Measurements from ENCODE around the gene STAT5B.

Gene STAT5B

DNA sequence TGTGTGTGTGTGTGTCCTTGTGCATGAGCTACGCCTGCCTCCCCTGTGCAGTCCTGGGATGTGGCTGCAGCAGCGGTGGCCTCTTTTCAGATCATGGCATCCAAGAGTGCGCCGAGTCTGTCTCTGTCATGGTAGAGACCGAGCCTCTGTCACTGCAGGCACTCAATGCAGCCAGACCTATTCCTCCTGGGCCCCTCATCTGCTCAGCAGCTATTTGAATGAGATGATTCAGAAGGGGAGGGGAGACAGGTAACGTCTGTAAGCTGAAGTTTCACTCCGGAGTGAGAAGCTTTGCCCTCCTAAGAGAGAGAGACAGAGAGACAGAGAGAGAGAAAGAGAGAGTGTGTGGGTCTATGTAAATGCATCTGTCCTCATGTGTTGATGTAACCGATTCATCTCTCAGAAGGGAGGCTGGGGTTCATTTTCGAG lies 34.6 kb upstream of the STAT5B start:
- Histone ChIP-seq H3K9me3 (ENCODE audit: control insufficient read depth, low read length) (no peaks in the 10 kb centered on the region), H3K9ac (no peak overlapping the region), H3K4me1 (no peaks in the 10 kb centered on the region), H3K4me3 (ENCODE audit: low read depth, low read length) (no peak overlapping the region), H3K27me3 (ENCODE audit: control insufficient read depth, insufficient read depth, low read length) (no peaks in the 10 kb centered on the region), H3K36me3 (ENCODE audit: control insufficient read depth, insufficient read depth, low read length) (no peaks in the 10 kb centered on the region), H3K27ac (no peak overlapping the region), H2AFZ (no peak overlapping the region), H3K4me2 (ENCODE audit: low read length) (no peak overlapping the region), H3K79me2 (no peaks in the 10 kb centered on the region)
- TF ChIP-seq, protein P1, sequence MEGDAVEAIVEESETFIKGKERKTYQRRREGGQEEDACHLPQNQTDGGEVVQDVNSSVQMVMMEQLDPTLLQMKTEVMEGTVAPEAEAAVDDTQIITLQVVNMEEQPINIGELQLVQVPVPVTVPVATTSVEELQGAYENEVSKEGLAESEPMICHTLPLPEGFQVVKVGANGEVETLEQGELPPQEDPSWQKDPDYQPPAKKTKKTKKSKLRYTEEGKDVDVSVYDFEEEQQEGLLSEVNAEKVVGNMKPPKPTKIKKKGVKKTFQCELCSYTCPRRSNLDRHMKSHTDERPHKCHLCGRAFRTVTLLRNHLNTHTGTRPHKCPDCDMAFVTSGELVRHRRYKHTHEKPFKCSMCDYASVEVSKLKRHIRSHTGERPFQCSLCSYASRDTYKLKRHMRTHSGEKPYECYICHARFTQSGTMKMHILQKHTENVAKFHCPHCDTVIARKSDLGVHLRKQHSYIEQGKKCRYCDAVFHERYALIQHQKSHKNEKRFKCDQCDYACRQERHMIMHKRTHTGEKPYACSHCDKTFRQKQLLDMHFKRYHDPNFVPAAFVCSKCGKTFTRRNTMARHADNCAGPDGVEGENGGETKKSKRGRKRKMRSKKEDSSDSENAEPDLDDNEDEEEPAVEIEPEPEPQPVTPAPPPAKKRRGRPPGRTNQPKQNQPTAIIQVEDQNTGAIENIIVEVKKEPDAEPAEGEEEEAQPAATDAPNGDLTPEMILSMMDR (IDR thresholded peaks at IDR 0.05) = no peak

DNA sequence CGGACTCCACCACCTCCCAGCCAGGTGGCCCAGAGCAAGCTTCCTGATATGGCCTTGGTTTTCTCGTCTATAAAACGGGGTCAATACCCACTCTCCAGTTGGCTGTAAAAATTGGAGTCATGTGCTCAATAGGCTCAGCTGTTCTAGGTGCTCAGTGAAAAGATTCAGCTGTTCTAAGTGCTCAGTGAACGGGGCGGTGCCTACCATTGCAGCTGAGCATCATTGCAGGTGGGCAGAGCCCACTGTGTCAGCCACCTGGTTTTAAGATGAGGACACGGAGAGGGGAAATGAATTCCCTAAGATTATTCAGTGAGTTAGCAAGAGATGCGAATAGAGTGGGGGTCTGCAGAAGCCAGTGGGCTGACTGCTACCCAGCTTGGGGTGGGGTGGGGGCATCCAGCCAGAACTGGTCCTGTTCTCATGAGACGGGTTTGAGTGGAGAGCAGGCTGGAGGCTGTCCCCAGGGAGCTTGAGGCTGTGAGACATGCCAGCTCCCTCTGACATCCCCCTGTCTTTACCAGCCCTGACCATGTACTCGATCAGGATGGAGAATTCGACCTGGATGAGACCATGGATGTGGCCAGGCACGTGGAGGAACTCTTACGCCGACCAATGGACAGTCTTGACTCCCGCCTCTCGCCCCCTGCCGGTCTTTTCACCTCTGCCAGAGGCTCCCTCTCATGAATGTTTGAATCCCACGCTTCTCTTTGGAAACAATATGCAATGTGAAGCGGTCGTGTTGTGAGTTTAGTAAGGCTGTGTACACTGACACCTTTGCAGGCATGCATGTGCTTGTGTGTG lies 34.0 kb upstream of the STAT5B start:
- H3K36me3 ChIP-seq (ENCODE audit: control insufficient read depth, insufficient read depth, low read length) = no peaks in the 10 kb centered on the region
- H3K27ac ChIP-seq = no peak overlapping the region
- no peak overlapping the region for H3K4me3 ChIP-seq (ENCODE audit: low read depth, low read length)
- TF ChIP-seq, protein P1 (IDR thresholded peaks at IDR 0.05) = no peak
- H3K27me3 ChIP-seq (ENCODE audit: control insufficient read depth, insufficient read depth, low read length) = no peaks in the 10 kb centered on the region
- no peak overlapping the region for H3K9ac ChIP-seq
- H3K4me2 ChIP-seq (ENCODE audit: low read length) = no peak overlapping the region
- no peaks in the 10 kb centered on the region for H3K4me1 ChIP-seq
- H3K79me2 ChIP-seq = no peaks in the 10 kb centered on the region
- no peaks in the 10 kb centered on the region for H3K9me3 ChIP-seq (ENCODE audit: control insufficient read depth, low read length)
- H2AFZ ChIP-seq = no peak overlapping the region

DNA sequence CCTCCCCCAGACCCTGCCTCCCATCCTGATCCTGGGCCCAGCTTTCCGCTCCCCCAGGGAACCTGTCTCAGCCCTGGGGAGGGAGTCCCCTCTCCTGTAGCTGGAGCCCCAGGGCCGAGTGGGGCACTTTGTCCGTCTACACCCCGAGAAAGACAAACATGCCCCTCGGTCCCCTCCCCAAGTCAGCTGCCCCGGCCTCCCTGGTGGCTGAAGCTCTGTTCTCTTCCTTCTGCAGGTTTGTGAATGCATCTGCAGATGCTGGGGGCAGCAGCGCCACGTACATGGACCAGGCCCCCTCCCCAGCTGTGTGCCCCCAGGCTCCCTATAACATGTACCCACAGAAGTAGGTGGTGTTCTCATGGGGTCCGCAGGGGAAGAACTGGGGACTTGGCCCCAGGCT lies 33.0 kb upstream of the STAT5B start:
- H3K9ac ChIP-seq = no peak overlapping the region

DNA sequence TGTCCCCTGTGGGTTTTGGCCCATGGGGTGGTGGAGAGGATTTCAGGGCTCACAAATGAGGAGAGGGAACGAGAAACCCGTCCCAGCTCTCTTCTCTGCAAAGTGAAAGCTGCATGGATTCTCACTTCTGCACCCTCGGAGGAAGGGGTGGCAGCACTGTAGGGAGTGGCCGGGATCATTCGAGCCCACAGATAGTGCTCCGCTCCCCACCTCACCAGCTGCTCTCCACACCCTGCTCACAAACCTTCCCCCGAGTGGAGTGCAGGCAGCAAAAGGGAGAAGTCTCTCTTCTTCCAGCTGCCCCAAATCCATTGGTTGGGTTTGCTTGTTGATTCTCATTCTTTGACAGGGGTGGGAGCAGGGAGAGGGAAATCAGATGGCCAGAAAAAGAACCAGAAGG lies 32.3 kb upstream of the STAT5B start:
- H2AFZ ChIP-seq = no peak overlapping the region
- H3K79me2 ChIP-seq = no peaks in the 10 kb centered on the region
- H3K4me1 ChIP-seq = no peaks in the 10 kb centered on the region
- no peak overlapping the region for H3K27ac ChIP-seq
- H3K27me3 ChIP-seq (ENCODE audit: control insufficient read depth, insufficient read depth, low read length) = no peaks in the 10 kb centered on the region
- no peak overlapping the region for H3K4me2 ChIP-seq (ENCODE audit: low read length)
- H3K4me3 ChIP-seq (ENCODE audit: low read depth, low read length) = no peak overlapping the region
- TF ChIP-seq, protein P1 (IDR thresholded peaks at IDR 0.05) = no peak
- no peak overlapping the region for H3K9ac ChIP-seq
- H3K9me3 ChIP-seq (ENCODE audit: control insufficient read depth, low read length) = no peaks in the 10 kb centered on the region
- H3K36me3 ChIP-seq (ENCODE audit: control insufficient read depth, insufficient read depth, low read length) = no peaks in the 10 kb centered on the region

More for the DNA sequence above, 33.0 kb upstream of the STAT5B start:
- no peaks in the 10 kb centered on the region for H3K4me1 ChIP-seq
- no peak overlapping the region for H3K4me3 ChIP-seq (ENCODE audit: low read depth, low read length)
- H3K27ac ChIP-seq = no peak overlapping the region
- TF ChIP-seq, protein P1 (IDR thresholded peaks at IDR 0.05) = no peak
- no peaks in the 10 kb centered on the region for H3K27me3 ChIP-seq (ENCODE audit: control insufficient read depth, insufficient read depth, low read length)
- no peaks in the 10 kb centered on the region for H3K9me3 ChIP-seq (ENCODE audit: control insufficient read depth, low read length)
- H3K36me3 ChIP-seq (ENCODE audit: control insufficient read depth, insufficient read depth, low read length) = no peaks in the 10 kb centered on the region
- H2AFZ ChIP-seq = no peak overlapping the region
- no peaks in the 10 kb centered on the region for H3K79me2 ChIP-seq
- no peak overlapping the region for H3K4me2 ChIP-seq (ENCODE audit: low read length)
